NCI-H1436 (cell line): ENCODE data around the gene GUCA2B.

Experiments used
- DNase-seq: peaks from one replicate; lab custom pipeline; 2025; lab: John Stamatoyannopoulos, UW

Gene GUCA2B

DNA sequence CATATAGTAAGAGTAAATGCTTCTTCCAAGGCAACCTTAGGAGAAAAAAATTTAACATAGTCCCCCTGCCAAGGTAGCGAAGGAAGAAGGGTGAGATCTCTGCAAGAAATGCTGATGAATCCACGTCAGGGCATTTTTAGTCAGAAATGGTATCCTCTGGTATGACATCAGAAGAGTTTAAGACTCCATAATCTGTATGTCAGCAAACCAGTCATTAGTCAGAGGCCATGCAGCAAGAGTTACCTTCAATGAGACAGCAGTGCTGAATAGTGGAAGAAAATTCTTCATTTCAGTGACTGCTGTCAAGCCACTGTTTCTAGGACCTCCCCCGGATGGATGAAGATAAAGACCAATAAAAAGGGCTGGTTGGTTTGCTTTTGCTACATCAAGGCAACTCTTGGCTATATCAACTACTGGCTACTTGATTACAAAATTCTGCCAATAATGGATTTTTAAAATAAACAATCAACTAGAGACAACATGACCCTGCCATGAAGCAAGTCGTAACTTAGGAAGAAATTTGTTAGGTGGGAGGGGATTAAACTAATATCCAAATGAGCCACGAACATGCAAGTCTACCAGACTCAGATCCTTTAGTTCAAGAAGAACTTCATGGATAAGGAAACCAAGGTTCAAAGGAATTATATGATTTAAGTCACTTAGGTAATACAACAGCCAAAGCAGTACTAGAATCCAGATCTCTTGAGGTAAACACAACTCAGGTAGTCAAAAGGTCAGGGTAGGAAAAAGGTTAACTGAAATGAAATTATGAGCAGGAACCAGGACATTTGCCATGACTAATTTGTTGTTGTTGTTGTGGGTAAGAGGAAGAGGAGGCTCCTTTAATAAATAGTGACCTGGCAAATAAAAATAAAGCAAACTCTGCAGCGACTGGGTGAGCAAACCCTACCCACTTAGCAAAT lies 37.0 kb downstream of the GUCA2B start:
- no peak for DNase-seq

DNA sequence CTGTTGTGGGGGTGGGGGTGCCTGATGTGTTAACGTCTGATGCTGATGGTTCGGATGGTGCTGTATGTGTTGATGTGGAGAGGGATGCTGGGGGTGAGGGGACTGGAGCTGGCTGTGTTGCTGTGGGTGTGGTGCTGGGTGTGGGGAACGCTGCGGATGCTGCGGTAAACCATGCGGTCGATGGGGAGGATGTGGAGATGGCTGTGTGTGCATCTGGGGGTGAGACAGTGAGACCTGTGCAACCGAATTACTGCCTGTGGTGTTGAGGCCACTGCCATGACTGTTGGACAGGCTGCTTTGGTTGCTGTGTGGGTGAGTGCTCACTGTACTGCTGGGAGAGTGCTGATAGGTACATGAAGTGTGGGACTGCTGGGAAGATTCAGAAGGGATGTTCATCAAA lies 38.1 kb downstream of the GUCA2B start:
- DNase-seq = no peak

DNA sequence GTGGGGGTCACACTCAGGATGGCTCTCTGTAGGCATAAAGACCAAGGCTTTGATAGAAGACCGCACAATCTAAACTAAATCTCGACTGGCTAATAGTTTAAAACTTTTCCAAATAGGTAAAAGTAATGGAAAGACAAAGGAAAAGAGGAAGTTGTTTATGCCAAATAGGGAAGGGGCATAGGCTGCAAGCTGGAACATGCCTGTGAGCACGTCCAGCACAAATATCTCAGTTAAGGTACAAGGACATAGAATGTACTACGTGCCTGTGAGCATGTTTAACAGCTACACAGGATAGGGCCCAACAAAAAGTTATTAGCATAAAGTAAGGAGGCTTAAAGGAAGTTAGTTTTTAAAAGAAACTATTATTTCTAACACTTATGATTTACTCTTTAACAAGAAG lies 38.9 kb downstream of the GUCA2B start:
- DNase-seq = no peak

DNA sequence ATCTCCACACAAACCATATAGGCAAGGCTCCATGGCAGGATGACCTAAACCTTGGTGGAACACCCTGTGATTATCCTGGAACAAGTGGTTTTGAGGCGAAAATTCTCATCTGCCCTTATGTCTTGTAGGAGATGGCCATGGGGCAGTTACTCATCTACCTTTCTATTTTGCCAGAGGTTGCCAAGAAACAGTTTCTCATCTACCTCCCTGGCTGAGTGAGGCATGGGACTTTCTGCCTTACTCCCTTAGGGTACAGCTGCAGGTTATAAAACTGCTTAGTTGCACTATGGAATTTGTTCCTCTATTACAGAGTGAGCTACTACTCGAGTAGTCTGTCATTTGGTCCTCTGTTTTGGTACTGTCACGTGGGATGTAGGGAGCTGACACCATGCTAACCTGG lies 42.6 kb downstream of the GUCA2B start:
- no peak for DNase-seq

DNA sequence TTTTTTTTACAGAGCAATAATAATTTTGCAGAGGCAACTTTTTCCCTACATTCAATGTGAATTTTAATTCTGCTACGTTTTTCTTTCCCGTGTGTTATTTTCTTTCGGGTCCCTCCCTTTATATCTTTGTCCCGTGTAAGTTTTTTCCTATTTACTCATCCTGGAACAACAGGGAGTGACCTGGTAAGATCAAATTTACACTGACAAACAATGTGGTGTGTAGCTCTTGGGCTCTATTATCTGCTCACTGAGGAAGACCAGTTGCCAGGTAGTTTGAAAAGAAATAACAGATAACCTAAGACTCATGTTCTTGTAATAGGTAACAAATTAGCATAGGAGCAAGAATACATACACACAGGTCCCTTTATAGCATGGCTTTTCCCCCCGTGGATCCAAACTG lies 45.0 kb downstream of the GUCA2B start:
- no peak for DNase-seq

- no peak for DNase-seq
These were observed 48.8 kb downstream of the GUCA2B start for GRCh38 chr1:42201986-42202385.
